GM12878 (cell line): Measurements from ENCODE around the gene ARPC1B.

Source experiments
- ATF2 ChIP-seq: IDR thresholded peaks from 2 replicates; pipeline ENCODE4 v1.6.1; 2012; ENCODE audit warnings: low read length, inconsistent platforms
- CTCF ChIP-seq, 3 experiments: IDR thresholded peaks in 2 of 3; conservative IDR thresholded peaks in 1 of 3; 2 replicates each; pipeline ENCODE4 v1.5.1; 2011; ENCODE audit warnings: low read depth in 3 of 3, low read length in 3 of 3, mild to moderate bottlenecking in 3 of 3, control low read depth in 2 of 3, moderate library complexity in 2 of 3, inconsistent platforms in 1 of 3, mixed read lengths in 1 of 3; ENCODE audit not compliant: control insufficient read depth in 2 of 3, insufficient read depth in 1 of 3; ENCODE audit errors: extremely low read depth in 1 of 3
- EZH2 ChIP-seq: IDR thresholded peaks from 2 replicates; pipeline ENCODE4 v1.6.1; 2012; ENCODE audit warnings: low read depth, mild to moderate bottlenecking, control low read depth, inconsistent platforms, low read length, borderline replicate concordance; ENCODE audit not compliant: control insufficient read depth
- GABPA ChIP-seq: IDR thresholded peaks from 2 replicates; pipeline ENCODE4 v1.6.1; 2014; ENCODE audit warnings: antibody characterized with exemption, low read depth, mild to moderate bottlenecking, inconsistent platforms
- SPI1 ChIP-seq: IDR thresholded peaks from 2 replicates; pipeline ENCODE4 v1.6.1; 2011; ENCODE audit warnings: low read depth, mild to moderate bottlenecking, low read length, moderate library complexity, borderline replicate concordance; ENCODE audit not compliant: insufficient read depth

GRCh38 chr7:99418260-99418659, 43.7 kb downstream of the ARPC1B start:
- TF ChIP-seq GABPA = no peak
- TF ChIP-seq EZH2 = no peak
- TF ChIP-seq CTCF (IDR thresholded peaks at IDR 0.05 in 2 of 3, conservative IDR thresholded peaks at IDR 0.05 in 1 of 3; ENCODE audit: control insufficient read depth in 2 of 3, extremely low read depth in 1 of 3, insufficient read depth in 1 of 3, low read depth in 3 of 3, low read length in 3 of 3) = no peak
- TF ChIP-seq ATF2 = no peak
- no peak for TF ChIP-seq SPI1
